H9 (cell line): ENCODE measurements around the gene CRIP2. TPM values are rescaled to one million over a fixed set of nuclear protein-coding genes. Genes with fewer than 3 reads are reported as not detected.
A peak's percentile ranks its signal among the peaks of the same experiment; 100 is the strongest.

ENCODE experiments used
- DNase-seq: peaks from one replicate; pipeline ENCODE4 v3.0.0-alpha.2; 2017
- H2AFZ ChIP-seq: one replicate; pipeline ENCODE4 v1.6.1; 2013; ENCODE audit warnings: mild to moderate bottlenecking, low read length, control low read depth, moderate library complexity
- H2AK5ac ChIP-seq: 2 replicates; pipeline ENCODE4 v1.6.1; 2013; ENCODE audit warnings: low read length, control low read depth, mixed read lengths; ENCODE audit not compliant: insufficient read length
- H2BK120ac ChIP-seq: one replicate; pipeline ENCODE4 v1.6.1; 2013; ENCODE audit warnings: low read depth, mild to moderate bottlenecking, low read length, control low read depth, inconsistent platforms; ENCODE audit not compliant: poor library complexity, severe bottlenecking
- H2BK12ac ChIP-seq: 2 replicates; pipeline ENCODE4 v1.6.1; 2013; ENCODE audit warnings: low read length, control low read depth, mixed read lengths, low read depth; ENCODE audit not compliant: insufficient read length
- H2BK15ac ChIP-seq: 2 replicates; pipeline ENCODE4 v1.6.1; 2013; ENCODE audit warnings: low read depth, low read length, control low read depth
- H2BK20ac ChIP-seq: one replicate; pipeline ENCODE4 v1.6.1; 2013; ENCODE audit warnings: low read depth, mild to moderate bottlenecking, low read length, control low read depth, inconsistent platforms; ENCODE audit not compliant: poor library complexity, severe bottlenecking
- H2BK5ac ChIP-seq: 2 replicates; pipeline ENCODE4 v1.6.1; 2013; ENCODE audit warnings: low read length, control low read depth, mixed read lengths; ENCODE audit not compliant: insufficient read length
- H3K14ac ChIP-seq: 2 replicates; pipeline ENCODE4 v1.6.1; 2013; ENCODE audit warnings: low read length, control low read depth; ENCODE audit not compliant: insufficient read depth
- H3K18ac ChIP-seq: 2 replicates; pipeline ENCODE4 v1.6.1; 2013; ENCODE audit warnings: low read depth, mild to moderate bottlenecking, mixed read lengths, low read length, control low read depth; ENCODE audit not compliant: insufficient read length
- H3K23ac ChIP-seq: 2 replicates; pipeline ENCODE4 v1.6.1; 2013; ENCODE audit warnings: low read length, control low read depth, mixed read lengths, low read depth; ENCODE audit not compliant: insufficient read length
- H3K23me2 ChIP-seq: 2 replicates; pipeline ENCODE4 v1.6.1; 2013; ENCODE audit warnings: low read depth, mild to moderate bottlenecking, mixed read lengths, low read length, control low read depth; ENCODE audit not compliant: insufficient read length, poor library complexity, severe bottlenecking
- H3K27ac ChIP-seq: 2 replicates; pipeline ENCODE4 v1.5.1; 2013; ENCODE audit warnings: low read length, control low read depth, mixed read lengths, low read depth; ENCODE audit not compliant: insufficient read length
- H3K27me3 ChIP-seq: 2 replicates; pipeline ENCODE4 v1.6.1; 2013; ENCODE audit warnings: low read length, control low read depth, inconsistent platforms; ENCODE audit not compliant: insufficient read depth
- H3K4ac ChIP-seq: 2 replicates; pipeline ENCODE4 v1.6.1; 2013; ENCODE audit warnings: low read depth, mild to moderate bottlenecking, control low read depth, inconsistent platforms, low read length, moderate library complexity
- H3K4me1 ChIP-seq: 2 replicates; pipeline ENCODE4 v1.6.1; 2013; ENCODE audit warnings: low read length, control low read depth, inconsistent platforms; ENCODE audit not compliant: insufficient read depth
- H3K4me2 ChIP-seq: 2 replicates; pipeline ENCODE4 v1.6.1; 2013; ENCODE audit warnings: low read length, control low read depth, mixed read lengths; ENCODE audit not compliant: insufficient read length, insufficient read depth
- H3K56ac ChIP-seq: 2 replicates; pipeline ENCODE4 v1.6.1; 2013; ENCODE audit warnings: low read depth, mild to moderate bottlenecking, mixed read lengths, low read length, control low read depth; ENCODE audit not compliant: insufficient read length
- H3K79me1 ChIP-seq: 2 replicates; pipeline ENCODE4 v1.6.1; 2013; ENCODE audit warnings: low read depth, mild to moderate bottlenecking, moderate library complexity, low read length, control low read depth, inconsistent platforms; ENCODE audit not compliant: insufficient read depth, poor library complexity, severe bottlenecking
- H3K79me2 ChIP-seq: 2 replicates; pipeline ENCODE4 v1.6.1; 2013; ENCODE audit warnings: low read length, control low read depth, inconsistent platforms; ENCODE audit not compliant: insufficient read depth
- H3K9ac ChIP-seq: 2 replicates; pipeline ENCODE4 v1.6.1; 2013; ENCODE audit warnings: low read length, control low read depth, mixed read lengths; ENCODE audit not compliant: insufficient read length; ENCODE audit errors: extremely low read depth
- H3K9me3 ChIP-seq: one replicate; pipeline ENCODE4 v1.6.1; 2013; ENCODE audit warnings: low read depth, low read length, inconsistent platforms; ENCODE audit not compliant: control insufficient read depth
- H3T11ph ChIP-seq: one replicate; pipeline ENCODE4 v1.6.1; 2013; ENCODE audit warnings: mild to moderate bottlenecking, low read length, control low read depth, inconsistent platforms
- H4K20me1 ChIP-seq: one replicate; pipeline ENCODE4 v1.6.1; 2013; ENCODE audit not compliant: control insufficient read depth, insufficient read length, insufficient read depth
- H4K5ac ChIP-seq: 2 replicates; pipeline ENCODE4 v1.6.1; 2013; ENCODE audit warnings: low read depth, mild to moderate bottlenecking, mixed read lengths, low read length, control low read depth; ENCODE audit not compliant: insufficient read length
- H4K8ac ChIP-seq: replicated peaks from 2 replicates; pipeline ENCODE4 v1.6.1; 2013; ENCODE audit warnings: low read length, control low read depth, mixed read lengths, low read depth; ENCODE audit not compliant: insufficient read length
- H4K91ac ChIP-seq: 2 replicates; pipeline ENCODE4 v1.6.1; 2013; ENCODE audit warnings: low read depth, mild to moderate bottlenecking, moderate library complexity, mixed read lengths, low read length, control low read depth; ENCODE audit not compliant: insufficient read length
- H3K27ac Mint-ChIP-seq, 3 experiments: 2 replicates in 2 of 3; 3 replicates in 1 of 3; pipeline ENCODE4 v1.8.0; 2020 to 2021; ENCODE audit warnings: mixed read lengths in 3 of 3, mild to moderate bottlenecking in 1 of 3, moderate library complexity in 1 of 3
- H3K27me3 Mint-ChIP-seq: 2 replicates; pipeline ENCODE4 v1.8.0; 2021; ENCODE audit warnings: low read depth, mild to moderate bottlenecking, moderate library complexity, mixed read lengths
- H3K36me3 Mint-ChIP-seq, 3 experiments: 2 replicates in 2 of 3; 3 replicates in 1 of 3; pipeline ENCODE4 v1.8.0; 2020 to 2021; ENCODE audit warnings: low read depth in 3 of 3, mixed read lengths in 3 of 3; ENCODE audit not compliant: insufficient read depth in 1 of 3
- H3K4me1 Mint-ChIP-seq, 2 experiments: 2 replicates each; pipeline ENCODE4 v1.8.0; 2020; ENCODE audit warnings: mixed read lengths in 2 of 2
- H3K4me3 Mint-ChIP-seq, 2 experiments: 2 replicates in 1 of 2; 3 replicates in 1 of 2; pipeline ENCODE4 v1.8.0; 2020 to 2021; ENCODE audit warnings: mild to moderate bottlenecking in 2 of 2, mixed read lengths in 2 of 2, moderate library complexity in 1 of 2
- H3K9me3 Mint-ChIP-seq, 2 experiments: 2 replicates in 1 of 2; 3 replicates in 1 of 2; pipeline ENCODE4 v1.8.0; 2020; ENCODE audit warnings: mild to moderate bottlenecking in 2 of 2, mixed read lengths in 2 of 2, moderate library complexity in 1 of 2
- WGBS: extraction: QIAGEN DNeasy Blood & Tissue Kit; methylation state at CpG from one replicate; pipeline ENCODE4 v1.1.7; 2013; ENCODE audit warnings: missing lambda C conversion rate, low lambda C conversion rate, mixed read lengths; ENCODE audit not compliant: insufficient read length; ENCODE audit errors: extremely low coverage; 5-methylcytosine and 5-hydroxymethylcytosine counted together
- total RNA-seq: library from RNA; stranded (reverse); gene quantifications from 2 replicates; pipeline ENCODE4 v1.2.1, GENCODE V29; 2021
- TF ChIP-seq, protein P1 (sequence below): fragments of 200-600 bp; sonication (generic); conservative IDR thresholded peaks from 3 replicates; pipeline ENCODE4 v1.8.0; 2021; ENCODE audit warnings: antibody characterized with exemption, mild to moderate bottlenecking

CRIP2 gene
- total RNA-seq, 1 experiment from 2014 or later: 5.7 TPM

DNA sequence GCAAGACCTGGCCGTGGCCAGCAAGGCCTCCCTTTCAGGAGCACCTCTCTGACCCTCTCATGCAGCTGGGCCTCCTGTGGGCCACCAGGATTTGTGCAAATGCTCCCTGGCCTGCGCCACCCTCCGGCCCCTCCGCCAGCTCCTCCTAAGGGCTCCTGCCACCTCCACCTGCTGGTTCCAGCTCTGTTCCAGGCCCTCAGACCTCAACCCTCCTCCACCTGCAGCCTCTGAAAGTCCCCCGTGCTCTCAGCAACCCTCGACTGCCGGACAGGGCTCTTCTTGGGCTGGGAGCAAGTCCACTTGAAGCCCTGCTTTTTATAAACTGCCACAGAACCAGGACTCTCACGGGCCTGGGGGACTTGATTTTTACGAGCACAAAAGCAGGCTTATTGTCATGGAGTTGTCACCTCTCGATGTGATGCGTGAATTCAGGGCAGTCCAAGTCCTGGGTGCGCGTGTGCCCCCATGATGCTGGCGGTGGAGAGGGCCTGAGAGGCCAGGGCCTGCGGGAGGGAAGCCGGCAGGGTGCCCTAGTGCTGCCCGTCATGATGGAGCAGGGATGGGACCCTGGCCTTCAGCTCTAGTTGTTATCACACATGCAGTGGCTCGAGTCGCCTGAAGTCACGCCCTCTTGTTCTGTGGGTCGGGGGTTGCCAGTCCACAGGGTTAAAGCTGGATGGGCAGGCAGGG is 25.6 kb downstream of the CRIP2 start:
- no peak overlapping the region for H3K4me2 ChIP-seq
- H2BK20ac ChIP-seq: no peak overlapping the region
- no peak overlapping the region for H3T11ph ChIP-seq
- H4K20me1 ChIP-seq: no peaks in the 10 kb centered on the region
- no CpG with 5 or more reads among the region's 21 CpGs for WGBS
- Mint-ChIP-seq H3K4me1 (peaks cover 0 to 4% of the 10 kb centered on the region in 2 experiments; a peak in 2 of 4 replicates), H3K36me3 (no peaks in the 10 kb centered on the region; a peak in 1 of 7 replicates), H3K4me3 (no peak overlapping the region), H3K27me3 (peaks cover 2% of the 10 kb centered on the region; the same call in 1 of the 2 replicates), H3K9me3 (peaks cover 0 to 4% of the 10 kb centered on the region in 2 experiments; a peak in 1 of 5 replicates), H3K27ac (peak overlapping the region in 2 of 3 experiments; percentile 41 to 94; a peak in 2 of 7 replicates)
- H3K56ac ChIP-seq: no peak overlapping the region
- H3K27me3 ChIP-seq: no peaks in the 10 kb centered on the region
- H2BK15ac ChIP-seq: no peak overlapping the region
- no peak overlapping the region for H2BK120ac ChIP-seq
- H2AK5ac ChIP-seq: no peak overlapping the region
- H3K18ac ChIP-seq: no peak overlapping the region
- H3K79me2 ChIP-seq: no peaks in the 10 kb centered on the region
- H2BK5ac ChIP-seq: no peak overlapping the region
- H3K23ac ChIP-seq: no peak overlapping the region
- no peaks in the 10 kb centered on the region for H3K4me1 ChIP-seq
- H3K9ac ChIP-seq: no peak overlapping the region
- TF ChIP-seq, protein P1, sequence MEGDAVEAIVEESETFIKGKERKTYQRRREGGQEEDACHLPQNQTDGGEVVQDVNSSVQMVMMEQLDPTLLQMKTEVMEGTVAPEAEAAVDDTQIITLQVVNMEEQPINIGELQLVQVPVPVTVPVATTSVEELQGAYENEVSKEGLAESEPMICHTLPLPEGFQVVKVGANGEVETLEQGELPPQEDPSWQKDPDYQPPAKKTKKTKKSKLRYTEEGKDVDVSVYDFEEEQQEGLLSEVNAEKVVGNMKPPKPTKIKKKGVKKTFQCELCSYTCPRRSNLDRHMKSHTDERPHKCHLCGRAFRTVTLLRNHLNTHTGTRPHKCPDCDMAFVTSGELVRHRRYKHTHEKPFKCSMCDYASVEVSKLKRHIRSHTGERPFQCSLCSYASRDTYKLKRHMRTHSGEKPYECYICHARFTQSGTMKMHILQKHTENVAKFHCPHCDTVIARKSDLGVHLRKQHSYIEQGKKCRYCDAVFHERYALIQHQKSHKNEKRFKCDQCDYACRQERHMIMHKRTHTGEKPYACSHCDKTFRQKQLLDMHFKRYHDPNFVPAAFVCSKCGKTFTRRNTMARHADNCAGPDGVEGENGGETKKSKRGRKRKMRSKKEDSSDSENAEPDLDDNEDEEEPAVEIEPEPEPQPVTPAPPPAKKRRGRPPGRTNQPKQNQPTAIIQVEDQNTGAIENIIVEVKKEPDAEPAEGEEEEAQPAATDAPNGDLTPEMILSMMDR: no peak
- no peak overlapping the region for H3K4ac ChIP-seq
- H4K8ac ChIP-seq: no peak overlapping the region
- no peak overlapping the region for H3K27ac ChIP-seq
- H4K91ac ChIP-seq: no peak overlapping the region
- no peak overlapping the region for H2BK12ac ChIP-seq
- H4K5ac ChIP-seq: no peak overlapping the region
- no peak overlapping the region for H2AFZ ChIP-seq
- DNase-seq: no peak
- no peaks in the 10 kb centered on the region for H3K79me1 ChIP-seq
- peaks cover 2% of the 10 kb centered on the region for H3K23me2 ChIP-seq
- H3K14ac ChIP-seq: no peak overlapping the region; the same call in 1 of the 2 replicates
- no peaks in the 10 kb centered on the region for H3K9me3 ChIP-seq
